ENCODE data around the gene ABI2. TPM values are rescaled to one million over a fixed set of nuclear protein-coding genes. Genes with fewer than 3 reads are reported as not detected.
"Not testable (repeated sequence)": the region's sequence is repeated elsewhere in the genome, so short reads cannot be mapped to it uniquely, and the experiment has no call there.

Gene ABI2
- polyA plus RNA-seq, 4 donors = 85.6 to 101 (median 95.5) TPM

GRCh38 chr2:203413796-203414195 is 85.6 kb downstream of the ABI2 start:
- no peak for DNase-seq (ENCODE audit: low read depth in 4 of 4, low spot score in 3 of 4)

DNA sequence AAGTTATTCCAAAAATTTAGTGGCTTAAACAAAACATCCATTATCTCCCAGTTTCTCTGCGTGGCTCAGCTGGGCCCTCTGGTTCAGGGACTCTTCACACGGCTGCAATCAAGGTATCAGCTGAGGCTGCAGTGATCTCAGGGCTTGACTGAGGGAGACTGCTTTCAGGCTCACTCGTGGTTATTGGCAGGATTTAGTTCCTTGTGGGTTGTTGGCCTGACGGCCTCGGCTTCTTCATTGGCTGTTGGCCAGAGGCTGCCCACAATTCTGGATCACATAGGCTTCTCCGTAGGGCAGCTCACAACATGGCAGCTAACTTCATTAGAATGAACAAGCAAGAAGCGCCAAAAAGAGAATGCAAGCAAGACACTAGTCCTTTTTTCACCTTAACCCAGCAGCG is 90.1 kb downstream of the ABI2 start:
- DNase-seq (ENCODE audit: low read depth in 4 of 4, low spot score in 3 of 4) = no peak

GRCh38 chr2:203427061-203427460 is 98.9 kb downstream of the ABI2 start:
- no peak for DNase-seq (ENCODE audit: low read depth in 4 of 4, low spot score in 3 of 4)

- DNase-seq (ENCODE audit: low read depth in 4 of 4, low spot score in 3 of 4) = not testable (repeated sequence)
These were observed 101.4 kb downstream of the ABI2 start for GRCh38 chr2:203429643-203430042.

- no peak for DNase-seq (ENCODE audit: low read depth in 4 of 4, low spot score in 3 of 4)
These were observed 103.4 kb downstream of the ABI2 start for GRCh38 chr2:203431391-203432185.

DNA sequence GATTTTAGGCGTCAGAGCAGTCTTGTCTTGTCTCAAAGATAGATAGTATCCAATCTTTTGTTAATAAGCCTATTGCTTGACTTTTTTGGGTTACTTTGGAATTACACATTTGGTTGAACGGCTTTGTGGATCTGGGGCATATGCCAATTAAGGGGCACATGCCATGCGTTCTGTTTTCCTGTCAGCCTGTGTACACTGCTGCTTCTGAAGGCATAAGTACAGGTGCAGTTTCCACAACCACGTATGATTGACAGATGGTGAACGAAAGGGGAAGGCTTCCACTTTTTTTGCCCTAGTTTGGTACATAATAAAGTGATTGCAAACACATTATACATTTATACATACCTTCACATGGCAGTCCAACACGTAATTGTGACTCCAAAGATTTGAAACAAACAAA is 104.6 kb downstream of the ABI2 start:
- no peak for DNase-seq (ENCODE audit: low read depth in 4 of 4, low spot score in 3 of 4)

DNA sequence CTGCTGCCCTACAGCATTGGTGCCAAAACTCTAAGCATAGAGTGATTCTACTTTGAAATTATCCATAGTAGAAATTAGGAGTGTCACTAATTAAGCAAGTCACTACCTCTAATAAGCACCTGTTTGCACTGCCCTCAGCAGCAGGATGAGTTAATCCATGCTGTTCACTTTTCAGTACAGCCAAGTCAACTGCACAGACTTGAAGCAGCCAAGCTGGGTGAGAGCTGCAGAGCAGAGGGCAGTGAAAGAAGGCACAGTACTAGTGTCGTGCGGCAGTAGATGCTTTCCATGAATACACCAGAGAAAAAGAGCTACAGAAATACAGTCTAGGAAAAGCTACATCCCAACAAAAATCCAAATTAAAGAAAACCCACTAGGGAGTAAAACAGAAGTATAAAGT is 108.3 kb downstream of the ABI2 start:
- DNase-seq (ENCODE audit: low read depth in 4 of 4, low spot score in 3 of 4) = no peak

DNA sequence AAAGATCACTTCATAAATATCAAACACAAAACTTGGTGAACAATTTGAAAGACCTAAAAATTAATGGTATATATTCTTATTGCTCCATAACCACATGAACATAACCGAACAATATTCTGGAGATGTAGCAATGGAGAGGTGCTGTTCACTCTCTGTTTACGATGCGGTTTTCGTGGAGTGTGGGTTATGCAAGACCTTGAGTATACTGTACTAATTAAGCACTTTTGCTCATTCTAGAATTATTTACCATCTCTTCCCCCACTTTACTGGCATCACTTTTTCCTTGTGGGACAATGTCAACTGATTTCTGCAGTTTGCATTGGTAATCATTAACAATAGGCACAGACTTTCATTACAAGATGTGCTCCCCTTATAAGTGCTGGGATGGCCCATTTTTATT is 109.3 kb downstream of the ABI2 start:
- no peak for DNase-seq (ENCODE audit: low read depth in 4 of 4, low spot score in 3 of 4)

- no peak for DNase-seq (ENCODE audit: low read depth in 4 of 4, low spot score in 3 of 4)
These were observed 110.3 kb downstream of the ABI2 start for GRCh38 chr2:203438528-203438927.

- no peak for DNase-seq (ENCODE audit: low read depth in 4 of 4, low spot score in 3 of 4)
These were observed 112.5 kb downstream of the ABI2 start for GRCh38 chr2:203440671-203441070.

GRCh38 chr2:203441463-203441862 is 113.3 kb downstream of the ABI2 start:
- no peak for DNase-seq (ENCODE audit: low read depth in 4 of 4, low spot score in 3 of 4)

DNA sequence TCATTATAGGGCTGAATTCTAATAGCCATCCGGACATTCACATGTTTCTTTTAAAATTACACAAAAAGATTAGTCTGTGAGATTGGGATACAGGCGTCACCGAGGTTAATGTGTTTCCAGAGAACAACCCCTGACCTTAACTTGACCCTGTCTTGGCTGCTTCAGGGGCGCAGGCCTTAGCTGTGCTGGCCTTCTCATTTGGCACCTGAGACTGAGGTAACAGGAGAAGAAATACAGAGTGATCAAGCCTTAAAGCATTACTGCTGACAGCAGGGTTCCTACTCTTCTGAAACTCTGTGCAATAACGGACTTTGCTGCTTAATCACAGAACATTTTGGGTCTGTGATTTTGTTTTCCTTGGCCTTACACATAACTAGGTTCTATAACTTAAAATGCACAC is 114.3 kb downstream of the ABI2 start:
- no peak for DNase-seq (ENCODE audit: low read depth in 4 of 4, low spot score in 3 of 4)

DNA sequence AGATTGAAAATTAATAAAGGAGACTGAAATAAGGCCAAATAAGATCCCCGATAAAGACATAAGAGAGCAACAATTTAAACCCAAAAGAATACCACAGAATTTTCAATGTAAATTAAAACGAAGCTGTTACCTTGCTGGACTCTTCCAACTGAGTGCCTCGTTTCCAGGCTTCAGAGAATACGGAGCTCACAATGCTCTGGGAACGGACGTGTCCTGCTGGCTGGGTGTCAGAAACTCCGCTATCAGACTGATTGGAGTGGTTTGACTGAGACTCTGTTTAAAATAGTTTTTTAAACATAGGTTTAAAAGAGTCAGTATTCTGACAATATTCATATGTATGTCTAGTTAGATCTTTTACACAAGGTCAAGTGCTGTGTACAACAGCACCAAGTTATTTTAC is 116.5 kb downstream of the ABI2 start:
- DNase-seq (ENCODE audit: low read depth in 4 of 4, low spot score in 3 of 4) = no peak

GRCh38 chr2:203446071-203446481 is 117.9 kb downstream of the ABI2 start:
- DNase-seq (ENCODE audit: low read depth in 4 of 4, low spot score in 3 of 4) = no peak

DNA sequence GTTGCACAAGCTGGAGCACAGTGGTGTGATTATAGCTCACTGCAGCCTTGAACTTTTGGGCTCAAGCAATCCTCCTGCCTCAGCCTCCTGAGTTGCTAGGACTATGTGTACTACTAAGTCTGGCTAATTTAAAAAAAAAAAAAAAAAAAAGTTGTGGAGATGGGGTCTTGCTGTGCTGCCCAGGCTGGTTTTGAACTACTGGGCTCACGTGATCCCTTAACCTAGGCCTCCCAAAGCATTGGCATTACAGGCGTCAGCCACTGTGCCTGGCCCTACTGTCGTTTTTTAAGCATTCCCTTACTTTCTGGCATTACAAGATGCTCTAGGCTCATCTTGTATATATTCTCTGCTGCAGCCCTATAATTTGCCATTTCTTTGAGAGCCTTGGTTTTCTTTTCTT is 118.6 kb downstream of the ABI2 start:
- DNase-seq (ENCODE audit: low read depth in 4 of 4, low spot score in 3 of 4) = no peak

DNA sequence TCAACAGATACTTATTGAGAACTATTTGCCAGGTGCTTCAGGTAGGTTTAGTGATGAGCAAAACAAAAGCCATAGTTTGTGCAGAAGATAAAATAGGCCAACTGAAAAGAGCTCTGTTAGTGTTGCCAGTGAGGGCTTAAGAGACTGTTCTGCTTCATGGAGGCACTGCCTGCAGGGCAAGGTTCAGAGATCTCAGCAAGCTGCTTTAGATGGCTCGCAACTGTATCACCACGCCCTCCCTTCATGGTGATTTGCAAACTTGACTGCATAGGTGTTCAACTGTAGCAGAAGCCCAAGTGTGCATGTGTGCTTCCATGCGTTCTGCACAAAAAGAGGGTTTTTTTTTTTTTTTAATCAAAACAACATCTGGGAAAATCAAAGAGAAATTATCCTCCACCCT is 122.4 kb downstream of the ABI2 start:
- no peak for DNase-seq (ENCODE audit: low read depth in 4 of 4, low spot score in 3 of 4)

DNA sequence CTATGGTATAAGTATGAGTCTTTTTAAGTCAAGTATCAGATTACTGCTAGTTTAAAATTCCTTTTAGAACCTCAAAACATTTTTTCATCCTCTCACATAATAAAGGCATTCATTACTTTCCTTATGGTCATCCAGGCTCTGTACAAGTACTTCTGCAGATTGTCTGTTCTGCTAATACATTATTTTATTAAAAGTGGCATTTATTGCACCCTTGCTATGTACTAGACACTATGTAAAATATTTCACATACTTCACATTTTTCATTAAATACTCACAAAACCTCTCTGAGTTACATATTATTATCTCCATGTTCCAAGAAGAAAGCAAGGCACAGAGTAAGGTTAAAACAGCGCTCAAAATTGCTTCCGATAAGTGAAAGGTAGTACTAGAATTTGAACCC is 122.8 kb downstream of the ABI2 start:
- no peak for DNase-seq (ENCODE audit: low read depth in 4 of 4, low spot score in 3 of 4)

GRCh38 chr2:203451689-203452088 is 123.5 kb downstream of the ABI2 start:
- no peak for DNase-seq (ENCODE audit: low read depth in 4 of 4, low spot score in 3 of 4)

GRCh38 chr2:203453858-203454451 is 125.8 kb downstream of the ABI2 start:
- DNase-seq (ENCODE audit: low read depth in 4 of 4, low spot score in 3 of 4) = peak; percentile 20 to 33 (median 26)

DNA sequence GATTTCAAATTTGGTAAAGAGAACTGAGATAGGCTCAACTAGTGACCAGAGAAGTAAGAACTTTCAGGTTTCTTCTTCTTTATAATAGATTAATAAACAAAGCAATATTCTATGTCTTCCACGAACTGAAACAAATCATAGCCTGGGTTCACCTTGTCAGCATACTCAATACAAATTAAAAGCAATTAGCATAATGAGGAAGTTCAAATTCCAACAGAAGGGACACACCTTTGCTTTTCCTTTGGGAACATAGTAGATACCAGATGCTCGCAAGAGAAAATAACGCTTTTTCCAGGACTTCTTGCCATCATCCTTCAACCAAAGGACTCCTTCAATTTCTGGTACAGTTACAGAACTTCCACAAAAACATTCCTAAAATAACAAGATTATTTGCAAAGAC is 127.0 kb downstream of the ABI2 start:
- no peak for DNase-seq (ENCODE audit: low read depth in 4 of 4, low spot score in 3 of 4)

DNA sequence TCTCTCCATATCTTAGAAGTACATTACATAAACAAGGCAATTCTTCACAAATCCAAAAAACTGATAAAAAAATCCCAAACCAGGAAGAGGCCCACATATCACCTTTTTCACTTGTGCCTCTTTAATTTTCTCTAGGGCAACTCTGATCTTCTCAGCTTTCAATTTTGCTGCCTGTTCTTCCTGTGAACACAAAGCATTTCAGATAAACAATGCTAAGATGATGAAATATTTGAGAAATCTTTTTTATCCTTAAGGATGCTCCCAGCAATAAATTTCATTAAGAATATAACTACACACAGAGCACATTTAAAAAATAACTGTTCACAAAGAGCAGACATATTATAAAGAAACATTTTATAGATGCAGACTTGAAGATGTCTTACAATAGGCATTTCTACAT is 133.6 kb downstream of the ABI2 start:
- no peak for DNase-seq (ENCODE audit: low read depth in 4 of 4, low spot score in 3 of 4)

DNA sequence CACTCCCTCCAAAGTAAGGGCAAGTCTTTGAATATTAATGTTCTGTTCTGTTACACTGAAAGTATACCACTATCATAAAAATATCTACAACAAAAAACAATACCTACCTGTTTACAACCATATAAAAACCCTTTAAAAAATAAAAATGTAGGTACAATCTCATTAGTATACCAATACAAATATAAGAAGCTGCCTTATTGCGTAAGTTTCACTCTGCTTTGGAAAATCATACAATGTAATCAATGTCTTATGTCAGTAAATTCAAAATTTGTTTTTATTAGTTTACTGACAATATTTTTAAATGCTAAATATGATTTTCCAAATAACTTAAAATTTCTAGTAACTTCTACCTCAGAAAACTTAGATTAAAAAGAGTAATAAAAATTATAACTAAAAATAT is 134.1 kb downstream of the ABI2 start:
- DNase-seq (ENCODE audit: low read depth in 4 of 4, low spot score in 3 of 4) = no peak
